Measurements from ENCODE around the gene ZNF134.

DNA sequence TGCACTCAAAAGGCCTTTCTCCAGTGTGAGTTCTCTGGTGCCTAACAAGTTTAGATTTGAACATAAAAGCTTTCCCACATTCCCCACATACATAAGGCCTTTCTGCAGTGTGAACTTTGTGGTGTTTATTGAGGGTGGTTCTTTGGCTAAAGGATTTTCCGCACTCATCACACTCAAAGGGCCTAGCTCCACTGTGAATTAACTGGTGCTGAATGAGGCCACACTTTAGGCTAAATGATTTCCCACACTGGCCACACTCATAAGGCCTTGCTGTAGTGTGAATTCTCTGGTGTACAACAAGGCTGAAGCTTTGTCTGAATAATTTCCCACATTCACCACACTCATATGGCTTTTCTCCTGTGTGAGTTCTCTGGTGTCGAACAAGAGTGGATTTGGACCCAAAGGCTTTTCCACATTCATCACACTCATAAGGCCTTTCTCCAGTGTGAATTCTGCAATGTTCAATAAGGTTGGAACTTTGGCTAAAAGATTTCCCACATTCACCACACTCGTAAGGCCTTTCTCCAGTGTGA lies 41.6 kb upstream of the ZNF134 start:
- TF ChIP-seq POLR2AphosphoS5 (IDR thresholded peaks at IDR 0.05; ENCODE audit: low read depth, low read length) (no peak), REST (IDR thresholded peaks at IDR 0.05; ENCODE audit: insufficient read depth in 1 of 2, low read depth in 2 of 2, low read length in 1 of 2) (no peak)

All from Panc1 (cell line).